ENCODE results near the gene GPC1. TPM values are rescaled to one million over a fixed set of nuclear protein-coding genes. Genes with fewer than 3 reads are reported as not detected.

GPC1 gene
- total RNA-seq, 2 donors from 2014 or later, result 37.8 to 69.7 TPM

- Histone ChIP-seq H3K4me3 (ENCODE audit: low read length) (no peak overlapping the region), H3K9me3 (ENCODE audit: control insufficient read depth, low read length) (no peaks in the 10 kb centered on the region), H3K27ac (ENCODE audit: low read depth, low read length) (peak overlapping the region; percentile 75), H3K27me3 (ENCODE audit: control insufficient read depth, insufficient read depth, low read length, poor library complexity, severe bottlenecking) (no peaks in the 10 kb centered on the region), H3K9ac (ENCODE audit: extremely low read depth, low read length, poor library complexity, severe bottlenecking) (no peak overlapping the region), H3K4me1 (ENCODE audit: control insufficient read depth, insufficient read depth, low read length) (no peaks in the 10 kb centered on the region), H3K36me3 (ENCODE audit: control insufficient read depth, insufficient read depth, low read length) (peaks cover 4% of the 10 kb centered on the region)
- Mint-ChIP-seq H3K4me1 (no peaks in the 10 kb centered on the region), H3K27me3 (ENCODE audit: insufficient read depth) (peaks cover 6% of the 10 kb centered on the region), H3K27ac (no peak overlapping the region), H3K4me3 (no peak overlapping the region), H3K36me3 (ENCODE audit: low read depth) (peaks cover 17% of the 10 kb centered on the region), H3K9me3 (no peaks in the 10 kb centered on the region)
- peak; percentile 34 for DNase-seq
- TF ChIP-seq CTCF (conservative IDR thresholded peaks at IDR 0.05), result no peak
- 88% methylated on average over 15 to 28 of the region's 28 CpGs for WGBS, 2 experiments (ENCODE audit: insufficient coverage in 1 of 2, insufficient read length in 1 of 2)
Measured at GRCh38 chr2:240465765-240466578, 30.5 kb downstream of the GPC1 start.

GRCh38 chr2:240466579-240467148 is 31.2 kb downstream of the GPC1 start:
- no peak for TF ChIP-seq CTCF (conservative IDR thresholded peaks at IDR 0.05)
- peak; percentile 47 for DNase-seq
- peaks cover 6% of the 10 kb centered on the region for H3K27me3 Mint-ChIP-seq (ENCODE audit: insufficient read depth)
- Histone ChIP-seq H3K27me3 (ENCODE audit: control insufficient read depth, insufficient read depth, low read length, poor library complexity, severe bottlenecking) (no peaks in the 10 kb centered on the region), H3K9ac (ENCODE audit: extremely low read depth, low read length, poor library complexity, severe bottlenecking) (no peak overlapping the region), H3K36me3 (ENCODE audit: control insufficient read depth, insufficient read depth, low read length) (peaks cover 4% of the 10 kb centered on the region), H3K9me3 (ENCODE audit: control insufficient read depth, low read length) (no peaks in the 10 kb centered on the region), H3K4me3 (ENCODE audit: low read length) (no peak overlapping the region), H3K27ac (ENCODE audit: low read depth, low read length) (peak overlapping the region; percentile 75), H3K4me1 (ENCODE audit: control insufficient read depth, insufficient read depth, low read length) (no peaks in the 10 kb centered on the region)
- no peak overlapping the region for H3K4me3 Mint-ChIP-seq
- H3K27ac Mint-ChIP-seq, result no peak overlapping the region
- WGBS, 2 experiments (ENCODE audit: insufficient coverage in 1 of 2, insufficient read length in 1 of 2), result 88 to 94% methylated on average over 13 to 19 of the region's 19 CpGs
- H3K4me1 Mint-ChIP-seq, result no peaks in the 10 kb centered on the region
- H3K36me3 Mint-ChIP-seq (ENCODE audit: low read depth), result peaks cover 17% of the 10 kb centered on the region
- H3K9me3 Mint-ChIP-seq, result no peaks in the 10 kb centered on the region

GRCh38 chr2:240467149-240467642 is 31.7 kb downstream of the GPC1 start:
- Mint-ChIP-seq H3K27ac (no peak overlapping the region), H3K36me3 (ENCODE audit: low read depth) (peaks cover 17% of the 10 kb centered on the region)
- TF ChIP-seq CTCF (conservative IDR thresholded peaks at IDR 0.05), result no peak

More at GRCh38 chr2:240467149-240467642, 31.7 kb downstream of the GPC1 start:
- no peak overlapping the region for H3K4me3 Mint-ChIP-seq
- peak overlapping the region; percentile 75 for H3K27ac ChIP-seq (ENCODE audit: low read depth, low read length)
- H3K9ac ChIP-seq (ENCODE audit: extremely low read depth, low read length, poor library complexity, severe bottlenecking), result no peak overlapping the region
- H3K27me3 ChIP-seq (ENCODE audit: control insufficient read depth, insufficient read depth, low read length, poor library complexity, severe bottlenecking), result no peaks in the 10 kb centered on the region
- 93 to 100% methylated on average over 3 to 11 of the region's 12 CpGs for WGBS, 2 experiments (ENCODE audit: insufficient coverage in 1 of 2, insufficient read length in 1 of 2)
- H3K27me3 Mint-ChIP-seq (ENCODE audit: insufficient read depth), result peaks cover 6% of the 10 kb centered on the region
- H3K4me1 ChIP-seq (ENCODE audit: control insufficient read depth, insufficient read depth, low read length), result no peaks in the 10 kb centered on the region
- no peaks in the 10 kb centered on the region for H3K9me3 ChIP-seq (ENCODE audit: control insufficient read depth, low read length)
- peak; percentile 41 for DNase-seq
- peaks cover 4% of the 10 kb centered on the region for H3K36me3 ChIP-seq (ENCODE audit: control insufficient read depth, insufficient read depth, low read length)
- H3K4me1 Mint-ChIP-seq, result no peaks in the 10 kb centered on the region
- no peak overlapping the region for H3K4me3 ChIP-seq (ENCODE audit: low read length)
- no peaks in the 10 kb centered on the region for H3K9me3 Mint-ChIP-seq

Measured in endodermal cell (in vitro differentiated cells).